Measurements from ENCODE around the gene FAN1. TPM values are rescaled to one million over a fixed set of nuclear protein-coding genes. Genes with fewer than 3 reads are reported as not detected.
A peak's percentile ranks its signal among the peaks of the same experiment; 100 is the strongest.

Gene FAN1
- total and polyA plus RNA-seq, 9 of the 15 experiments (the other 6 are each of a cell fraction or from before 2014, with no cell fraction given) = 1.5 to 16.8 (median 12.0) TPM

GRCh38 chr15:30991255-30992235 lies 87.8 kb downstream of the FAN1 start, which contains the start of gene MTMR10 (continued):
- no peak for TF ChIP-seq CUX1 (CRISPR knock-in tag; IDR thresholded peaks at IDR 0.05)
- TF ChIP-seq HCFC1 (IDR thresholded peaks at IDR 0.05; ENCODE audit: low read depth, low read length) = peak; percentile 55
- no peak for TF ChIP-seq ZNF583 (CRISPR knock-in tag; IDR thresholded peaks at IDR 0.05)
- peak; percentile 67 for TF ChIP-seq TBP (optimal IDR thresholded peaks at IDR 0.05; ENCODE audit: low read depth, low read length)
- TF ChIP-seq NR4A1 (CRISPR knock-in tag; IDR thresholded peaks at IDR 0.05) = no peak
- peak; percentile 69; the same call in 1 of the 2 replicates for TF ChIP-seq NR4A1 (tag; IDR thresholded peaks at IDR 0.05)
- TF ChIP-seq SRSF7 (optimal IDR thresholded peaks at IDR 0.05; ENCODE audit: low read depth, low read length) = no peak
- no peak for TF ChIP-seq DPF2 (IDR thresholded peaks at IDR 0.05)
- no peak for TF ChIP-seq RAD21 (CRISPR knock-in tag; conservative IDR thresholded peaks at IDR 0.05 in 1 of 2, IDR thresholded peaks at IDR 0.05 in 1 of 2)
- TF ChIP-seq ETS1 (conservative IDR thresholded peaks at IDR 0.05; ENCODE audit: control insufficient read depth, low read depth, low read length) = 0 out of 2 replicates have a peak, but pooled peaks have one; percentile 12
- no peak for TF ChIP-seq PHF21A (IDR thresholded peaks at IDR 0.05; ENCODE audit: borderline replicate concordance, low read depth)
- no peak for TF ChIP-seq MBD1 (CRISPR knock-in tag; IDR thresholded peaks at IDR 0.05)
- TF ChIP-seq TCF7L2 (IDR thresholded peaks at IDR 0.05; ENCODE audit: low read depth, low read length) = no peak
- peak; percentile 74 for TF ChIP-seq SUPT5H (IDR thresholded peaks at IDR 0.05)
- peak; percentile 74 for TF ChIP-seq RB1 (IDR thresholded peaks at IDR 0.05; ENCODE audit: low read depth)
- peak; percentile 8; the same call in 1 of the 2 replicates for TF ChIP-seq TAF7 (tag; IDR thresholded peaks at IDR 0.05)
